ENCODE results near the gene RNLS. TPM values are rescaled to one million over a fixed set of nuclear protein-coding genes. Genes with fewer than 3 reads are reported as not detected.

RNLS gene
- total RNA-seq, 1 experiment from 2014 or later: 8.7 TPM

DNA sequence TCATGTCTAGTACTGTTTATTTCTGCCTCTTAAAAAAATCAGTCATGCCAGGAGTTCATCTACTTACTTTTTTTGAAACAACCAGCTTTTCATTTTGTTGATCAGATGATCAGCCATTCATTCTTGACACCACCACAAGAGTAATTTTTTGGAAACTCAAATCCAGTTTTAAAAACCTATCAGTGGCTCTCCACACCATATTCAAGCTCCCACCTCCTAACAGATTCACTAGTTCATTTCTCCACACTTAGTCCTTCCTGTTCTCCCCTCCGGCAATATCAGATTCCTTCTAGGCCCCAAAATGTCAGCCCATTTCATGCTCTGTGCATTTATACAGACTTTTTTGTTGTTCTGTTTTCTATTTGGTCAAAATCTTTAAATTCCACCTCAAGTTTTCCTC, 341.6 kb downstream of the RNLS start:
- CTCF ChIA-PET: no interaction called here
- Mint-ChIP-seq H3K4me1 (0 out of 2 replicates have a peak, but pooled peaks cover 4% of the 10 kb centered on the region), H3K27ac (no peak overlapping the region), H3K27me3 (ENCODE audit: low read depth) (no peaks in the 10 kb centered on the region), H3K36me3 (no peaks in the 10 kb centered on the region), H3K4me3 (no peak overlapping the region), H3K9me3 (no peaks in the 10 kb centered on the region)
- no peak for ATAC-seq
- TF ChIP-seq ATF6 (CRISPR knock-in tag; IDR thresholded peaks at IDR 0.05) (no peak), NFYB (CRISPR knock-in tag; conservative IDR thresholded peaks at IDR 0.05; ENCODE audit: low read depth) (no peak), FOXP1 (CRISPR knock-in tag; IDR thresholded peaks at IDR 0.05; ENCODE audit: borderline replicate concordance) (no peak), STAT6 (CRISPR knock-in tag; conservative IDR thresholded peaks at IDR 0.05; ENCODE audit: low read depth) (no peak), ERG (CRISPR knock-in tag; IDR thresholded peaks at IDR 0.05) (no peak), SMAD3 (CRISPR knock-in tag; IDR thresholded peaks at IDR 0.05; ENCODE audit: borderline replicate concordance) (no peak), NR2C2 (CRISPR knock-in tag; IDR thresholded peaks at IDR 0.05) (no peak), NR3C1 (CRISPR knock-in tag; conservative IDR thresholded peaks at IDR 0.05; ENCODE audit: low read depth) (no peak), CREM (CRISPR knock-in tag; IDR thresholded peaks at IDR 0.05) (no peak), ARID4B (CRISPR knock-in tag; IDR thresholded peaks at IDR 0.05; ENCODE audit: borderline replicate concordance) (no peak)
- TF ChIP-seq, protein P1, sequence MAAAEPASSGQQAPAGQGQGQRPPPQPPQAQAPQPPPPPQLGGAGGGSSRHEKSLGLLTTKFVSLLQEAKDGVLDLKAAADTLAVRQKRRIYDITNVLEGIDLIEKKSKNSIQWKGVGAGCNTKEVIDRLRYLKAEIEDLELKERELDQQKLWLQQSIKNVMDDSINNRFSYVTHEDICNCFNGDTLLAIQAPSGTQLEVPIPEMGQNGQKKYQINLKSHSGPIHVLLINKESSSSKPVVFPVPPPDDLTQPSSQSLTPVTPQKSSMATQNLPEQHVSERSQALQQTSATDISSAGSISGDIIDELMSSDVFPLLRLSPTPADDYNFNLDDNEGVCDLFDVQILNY (CRISPR knock-in tag; IDR thresholded peaks at IDR 0.05): no peak
- POLR2A ChIA-PET: no interaction called here
- no peak for DNase-seq (ENCODE audit: low spot score)

DNA sequence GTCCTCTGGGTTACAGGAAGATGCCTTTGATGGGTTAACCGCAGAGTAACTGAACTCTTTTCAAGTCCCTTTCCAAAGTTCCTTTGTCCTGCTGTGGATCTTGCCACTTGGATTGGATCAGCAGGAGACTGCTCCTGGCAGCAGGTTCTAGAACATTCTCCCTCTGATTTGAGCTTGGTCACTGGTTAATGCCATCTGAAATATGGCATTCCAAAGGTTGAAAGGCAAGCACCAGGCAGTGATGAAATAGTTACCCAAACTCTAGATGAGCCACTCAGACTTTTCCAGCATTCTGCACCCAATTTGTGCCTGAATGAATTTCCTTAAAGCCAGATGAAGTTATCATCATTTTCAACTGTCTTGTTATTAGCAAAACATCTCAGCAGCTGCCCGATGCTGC, 343.9 kb downstream of the RNLS start:
- peaks cover 4% of the 10 kb centered on the region; the same call in 1 of the 2 replicates for H3K4me1 Mint-ChIP-seq
- no peak for ATAC-seq

More for the DNA sequence above, 343.9 kb downstream of the RNLS start:
- no peak overlapping the region for H3K4me3 Mint-ChIP-seq
- no peaks in the 10 kb centered on the region for H3K9me3 Mint-ChIP-seq
- ChIA-PET CTCF (no interaction called here), POLR2A (no interaction called here)
- H3K27me3 Mint-ChIP-seq (ENCODE audit: low read depth): no peaks in the 10 kb centered on the region
- no peak for DNase-seq (ENCODE audit: low spot score)
- no peak for TF ChIP-seq ZNF219 (CRISPR knock-in tag; IDR thresholded peaks at IDR 0.05; ENCODE audit: borderline replicate concordance)
- no peak for TF ChIP-seq ATF2 (CRISPR knock-in tag; IDR thresholded peaks at IDR 0.05; ENCODE audit: borderline replicate concordance, low read depth)
- H3K36me3 Mint-ChIP-seq: no peaks in the 10 kb centered on the region
- H3K27ac Mint-ChIP-seq: no peak overlapping the region

All from WTC11 (cell line).